HS-27A (cell line): Measurements from ENCODE around the gene C11orf54.

ENCODE experiments used
- DNase-seq: peaks from one replicate; pipeline ENCODE4 v3.0.0-alpha.2; 2012; ENCODE audit warnings: low read depth, missing footprints

The C11orf54 gene

GRCh38 chr11:93741094-93741881 is at the start of gene C11orf54, which contains the start of gene TAF1D:
C11orf54 (plus strand) TSS chr11:93741672; CDS start chr11:93747394, 5,722 bp downstream.
TAF1D (minus strand) TSS chr11:93741495; CDS start chr11:93739304, 2,191 bp downstream.
- peak; percentile 98 for DNase-seq

- DNase-seq = no peak
These were observed 47.4 kb upstream of the C11orf54 start for GRCh38 chr11:93694109-93694508.

GRCh38 chr11:93694557-93694956 is 46.9 kb upstream of the C11orf54 start:
- DNase-seq = no peak

- DNase-seq = no peak
These were observed 43.9 kb upstream of the C11orf54 start for GRCh38 chr11:93697611-93698010.

- DNase-seq = no peak
These were observed 40.6 kb upstream of the C11orf54 start for GRCh38 chr11:93700830-93701229.

GRCh38 chr11:93704237-93704636 is 37.2 kb upstream of the C11orf54 start:
- no peak for DNase-seq

- no peak for DNase-seq
These were observed 31.2 kb upstream of the C11orf54 start for GRCh38 chr11:93710239-93710638.

- no peak for DNase-seq
These were observed 28.8 kb upstream of the C11orf54 start for GRCh38 chr11:93712678-93713077.

- DNase-seq = no peak
These were observed 25.6 kb upstream of the C11orf54 start for GRCh38 chr11:93715797-93716396.

GRCh38 chr11:93717501-93717900 is 24.0 kb upstream of the C11orf54 start:
- DNase-seq = no peak

- no peak for DNase-seq
These were observed 23.4 kb upstream of the C11orf54 start for GRCh38 chr11:93718057-93718563.

GRCh38 chr11:93719310-93719709 is 22.2 kb upstream of the C11orf54 start:
- no peak for DNase-seq

GRCh38 chr11:93720522-93720921 is 20.9 kb upstream of the C11orf54 start:
- DNase-seq = no peak

GRCh38 chr11:93724089-93724488 is 17.4 kb upstream of the C11orf54 start:
- no peak for DNase-seq

GRCh38 chr11:93727985-93728791 is 13.3 kb upstream of the C11orf54 start:
- no peak for DNase-seq

- no peak for DNase-seq
These were observed 12.7 kb upstream of the C11orf54 start for GRCh38 chr11:93728792-93729128.

- DNase-seq = no peak
These were observed 12.3 kb upstream of the C11orf54 start for GRCh38 chr11:93729129-93729616.

GRCh38 chr11:93730108-93731107 is 11.1 kb upstream of the C11orf54 start:
- DNase-seq = no peak

- no peak for DNase-seq
These were observed 9.1 kb upstream of the C11orf54 start for GRCh38 chr11:93732237-93732892.

GRCh38 chr11:93733474-93733873 is 8.0 kb upstream of the C11orf54 start:
- DNase-seq = no peak
